Lung (tissue), 12 donors: Measurements from ENCODE around the gene INSYN2A. TPM values are rescaled to one million over a fixed set of nuclear protein-coding genes. Genes with fewer than 3 reads are reported as not detected.

ENCODE experiments used
- ATAC-seq: fragments of 200-7000 bp; cut with Tn5 transposase; one replicate; pipeline ENCODE4 v1.9.1; 2020; ENCODE audit warnings: moderate number of reproducible peaks; ENCODE audit not compliant: insufficient read depth, low FRiP score
- DNase-seq, 3 donors: peaks; one replicate each; pipeline ENCODE4 v3.0.0-alpha.2; 2013 to 2017
- H3K27ac ChIP-seq, 2 donors: one replicate each; pipeline ENCODE4 v1.5.1; 2013; ENCODE audit warnings: mild to moderate bottlenecking in 2 of 2, moderate library complexity in 2 of 2, control low read depth in 1 of 2, inconsistent platforms in 1 of 2, low read depth in 1 of 2, low read length in 1 of 2
- H3K27me3 ChIP-seq, 3 donors: one replicate each; pipeline ENCODE4 v1.5.1; 2013; ENCODE audit warnings: low read length in 2 of 3; ENCODE audit not compliant: control insufficient read depth in 3 of 3, insufficient read depth in 3 of 3
- H3K36me3 ChIP-seq, 4 donors: one replicate each; pipeline ENCODE4 v1.5.1; 2013; ENCODE audit warnings: low read length in 4 of 4, mild to moderate bottlenecking in 1 of 4, moderate library complexity in 1 of 4; ENCODE audit not compliant: control insufficient read depth in 4 of 4, insufficient read depth in 4 of 4
- H3K4me1 ChIP-seq, 5 donors: one replicate each; pipeline ENCODE4 v1.5.1; 2013; ENCODE audit warnings: low read length in 5 of 5, mild to moderate bottlenecking in 2 of 5, moderate library complexity in 1 of 5; ENCODE audit not compliant: control insufficient read depth in 5 of 5, insufficient read depth in 5 of 5
- H3K4me3 ChIP-seq: one replicate; pipeline ENCODE4 v1.5.1; 2013; ENCODE audit warnings: mild to moderate bottlenecking, control low read depth, moderate library complexity
- H3K9ac ChIP-seq, 2 donors: one replicate each; pipeline ENCODE4 v1.5.1; 2013; ENCODE audit warnings: low read length in 2 of 2, control low read depth in 1 of 2; ENCODE audit not compliant: insufficient read depth in 1 of 2
- H3K9me3 ChIP-seq, 4 donors: one replicate each; pipeline ENCODE4 v1.5.1; 2013; ENCODE audit warnings: low read length in 3 of 4, mild to moderate bottlenecking in 1 of 4, moderate library complexity in 1 of 4; ENCODE audit not compliant: control insufficient read depth in 4 of 4, insufficient read depth in 3 of 4
- WGBS, 2 donors: extraction: QIAGEN DNeasy Blood & Tissue Kit; methylation state at CpG; one replicate each; pipeline ENCODE4 v1.1.7; 2013; 5-methylcytosine and 5-hydroxymethylcytosine counted together
- polyA plus RNA-seq, 2 donors: library from polyadenylated mRNA; stranded (reverse); fragments of 200-250 nt; gene quantifications; one replicate each; pipeline ENCODE4 v1.2.1, GENCODE V29; 2013
- total RNA-seq, 2 donors: library from RNA; depleted of rRNA in 1 of 2; stranded (reverse); fragments of >200 nt in 1 of 2; gene quantifications; one replicate each; pipeline ENCODE4 v1.2.1, GENCODE V29; 2014 to 2021
- TF ChIP-seq, protein P1 (sequence below): IDR thresholded peaks from 2 replicates; pipeline ENCODE4 v1.5.1; 2012; ENCODE audit warnings: mild to moderate bottlenecking; ENCODE audit errors: control extremely low read depth, extremely low read depth
- donor health status: control.
- donor health status: control.
- donor health status: Bipolar disorder and iron deficiency.
- donor health status: healthy.
- donor health status: DM: yes; HTN: yes; CAD: no.

INSYN2A gene
- total and polyA plus RNA-seq, 4 donors: 0.05 to 2.3 (median 0.13) TPM

DNA sequence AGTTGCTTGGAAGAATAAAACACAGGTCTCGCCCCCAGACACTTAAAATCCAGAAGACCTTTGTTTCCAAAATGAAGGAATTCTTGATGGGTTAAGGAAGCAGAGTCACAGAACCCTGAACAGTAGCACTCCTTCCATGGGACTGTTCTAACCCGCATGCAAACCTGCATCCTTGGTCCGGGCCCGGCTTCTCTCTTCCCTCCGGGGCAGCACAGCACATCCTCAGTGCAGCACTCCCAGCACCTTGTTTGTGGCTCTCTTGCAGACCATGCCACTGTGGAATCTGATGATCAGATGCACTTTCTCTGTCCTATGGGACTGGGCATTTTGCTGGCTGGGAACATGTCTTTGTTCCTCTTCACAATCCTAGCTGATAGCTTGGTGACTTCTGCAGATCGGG is 33.5 kb downstream of the INSYN2A start:
- Histone ChIP-seq H3K36me3 (peaks cover 0 to 2% (median 0%) of the 10 kb centered on the region in 4 donors), H3K9me3 (peaks cover 0 to 1% (median 0%) of the 10 kb centered on the region in 4 donors), H3K4me3 (no peak overlapping the region), H3K27ac (no peak overlapping the region), H3K27me3 (no peaks in the 10 kb centered on the region), H3K9ac (no peak overlapping the region), H3K4me1 (peaks cover 0 to 7% (median 3%) of the 10 kb centered on the region in 5 donors)
- TF ChIP-seq, protein P1, sequence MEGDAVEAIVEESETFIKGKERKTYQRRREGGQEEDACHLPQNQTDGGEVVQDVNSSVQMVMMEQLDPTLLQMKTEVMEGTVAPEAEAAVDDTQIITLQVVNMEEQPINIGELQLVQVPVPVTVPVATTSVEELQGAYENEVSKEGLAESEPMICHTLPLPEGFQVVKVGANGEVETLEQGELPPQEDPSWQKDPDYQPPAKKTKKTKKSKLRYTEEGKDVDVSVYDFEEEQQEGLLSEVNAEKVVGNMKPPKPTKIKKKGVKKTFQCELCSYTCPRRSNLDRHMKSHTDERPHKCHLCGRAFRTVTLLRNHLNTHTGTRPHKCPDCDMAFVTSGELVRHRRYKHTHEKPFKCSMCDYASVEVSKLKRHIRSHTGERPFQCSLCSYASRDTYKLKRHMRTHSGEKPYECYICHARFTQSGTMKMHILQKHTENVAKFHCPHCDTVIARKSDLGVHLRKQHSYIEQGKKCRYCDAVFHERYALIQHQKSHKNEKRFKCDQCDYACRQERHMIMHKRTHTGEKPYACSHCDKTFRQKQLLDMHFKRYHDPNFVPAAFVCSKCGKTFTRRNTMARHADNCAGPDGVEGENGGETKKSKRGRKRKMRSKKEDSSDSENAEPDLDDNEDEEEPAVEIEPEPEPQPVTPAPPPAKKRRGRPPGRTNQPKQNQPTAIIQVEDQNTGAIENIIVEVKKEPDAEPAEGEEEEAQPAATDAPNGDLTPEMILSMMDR: no peak
- DNase-seq (no peak), ATAC-seq (no peak)
- WGBS, 2 donors: 94 to 96% methylated on average over 6 of the region's 6 CpGs

DNA sequence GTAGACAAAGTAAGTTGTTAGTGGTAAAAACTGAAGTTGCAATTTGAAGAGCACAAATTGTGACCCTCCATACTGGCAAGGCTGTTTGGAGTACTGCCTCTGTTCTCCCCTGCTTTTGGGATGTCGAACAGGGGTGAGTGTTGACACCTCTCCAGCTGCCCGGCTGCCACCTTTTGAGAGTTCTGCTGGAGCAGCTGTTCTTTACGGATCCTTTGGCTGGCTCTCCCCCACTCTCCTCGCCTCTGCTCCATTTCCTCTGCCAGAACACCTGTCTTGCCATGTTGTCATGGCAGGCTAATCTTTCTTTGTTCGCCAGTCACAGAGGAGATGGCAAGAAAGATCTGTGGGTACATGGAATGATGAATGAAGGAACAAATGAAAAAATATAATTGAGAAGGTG is 34.9 kb downstream of the INSYN2A start:
- DNase-seq (no peak), ATAC-seq (no peak)
- TF ChIP-seq, protein P1: no peak
- WGBS, 2 donors: 92 to 93% methylated on average over 5 of the region's 5 CpGs
- Histone ChIP-seq H3K9me3 (peaks cover 0 to 1% (median 0%) of the 10 kb centered on the region in 4 donors), H3K4me3 (no peak overlapping the region), H3K9ac (no peak overlapping the region), H3K27me3 (no peaks in the 10 kb centered on the region), H3K27ac (no peak overlapping the region), H3K4me1 (peaks cover 0 to 15% (median 7%) of the 10 kb centered on the region in 5 donors), H3K36me3 (peaks cover 0 to 2% (median 0%) of the 10 kb centered on the region in 4 donors)

GRCh38 chr10:127159648-127160245 is 36.6 kb downstream of the INSYN2A start:
- peaks cover 0 to 28% (median 6%) of the 10 kb centered on the region in 5 donors for H3K4me1 ChIP-seq
- H3K27me3 ChIP-seq: no peaks in the 10 kb centered on the region
- H3K36me3 ChIP-seq: peaks cover 0 to 2% (median 0%) of the 10 kb centered on the region in 4 donors
- no peak for ATAC-seq
- no peak overlapping the region for H3K9ac ChIP-seq
- WGBS, 2 donors: 92 to 94% methylated on average over 13 of the region's 13 CpGs
- peaks cover 0 to 1% (median 0%) of the 10 kb centered on the region in 4 donors for H3K9me3 ChIP-seq
- no peak overlapping the region for H3K27ac ChIP-seq
- H3K4me3 ChIP-seq: no peak overlapping the region
- TF ChIP-seq, protein P1: no peak
- no peak for DNase-seq
